Adrenal gland (tissue), 5 donors: ENCODE results near the gene PDSS1.

Experiments
- CTCF ChIP-seq, 6 experiments: fragments of 450-650 bp in 4 of 6; fragments of 200-600 bp in 2 of 6; sonication (generic) in 1 of 6; IDR thresholded peaks; 1 replicate in 5 of 6; 2 replicates in 1 of 6; pipeline versions ENCODE4 v1.5.1 to v1.8.0; 2016 to 2021; ENCODE audit warnings: antibody characterized with exemption in 6 of 6, mild to moderate bottlenecking in 2 of 6, moderate library complexity in 1 of 6
- POLR2A ChIP-seq, 2 donors: fragments of 450-650 bp; IDR thresholded peaks; one replicate each; pipeline ENCODE4 v1.6.1; 2017; ENCODE audit warnings: antibody characterized with exemption in 2 of 2, mild to moderate bottlenecking in 2 of 2, moderate library complexity in 1 of 2
- donor health status: DM: no; HTN: no; CAD: no.

DNA sequence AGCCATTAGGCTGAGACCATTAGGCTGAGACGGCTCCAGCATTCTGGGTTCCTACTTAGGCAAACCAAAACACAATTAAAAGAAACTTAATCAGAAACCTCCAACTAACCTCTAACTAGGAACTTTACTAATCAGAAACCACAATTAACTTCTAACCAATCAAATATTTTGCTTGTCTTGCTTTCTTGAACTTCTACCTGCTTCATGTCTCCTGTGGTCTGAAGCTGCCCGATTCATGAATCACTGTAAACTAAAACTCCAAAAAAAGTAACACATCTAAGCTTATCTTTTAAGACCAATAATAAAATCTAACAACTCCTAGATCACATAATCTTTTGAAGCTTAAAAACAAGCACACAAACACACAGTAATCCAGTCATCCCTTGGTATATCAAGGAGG lies 76.1 kb downstream of the PDSS1 start:
- TF ChIP-seq POLR2A (IDR thresholded peaks at IDR 0.05) (no peak), CTCF (IDR thresholded peaks at IDR 0.05) (no peak)
